Stimulated activated CD8-positive, alpha-beta memory T cell treated with anti-CD3 and anti-CD28 coated beads, Interleukin-12 subunit alpha, Interleukin-12 subunit beta, amount 100 ng/mL, for 1 hour (primary cell): ENCODE measurements around the gene LDB2.

Experiments
- DNase-seq: peaks from one replicate; pipeline ENCODE4 v3.0.0-alpha.2; 2020; ENCODE audit warnings: low read depth

Gene LDB2

GRCh38 chr4:16483540-16483939, 414.9 kb downstream of the LDB2 start:
- DNase-seq = no peak

GRCh38 chr4:16480011-16480410, 418.4 kb downstream of the LDB2 start:
- DNase-seq = no peak

- DNase-seq = no peak
Measured at GRCh38 chr4:16472537-16472936, 425.9 kb downstream of the LDB2 start.

- DNase-seq = no peak
Measured at GRCh38 chr4:16467061-16467460, 431.4 kb downstream of the LDB2 start.

- no peak for DNase-seq
Measured at GRCh38 chr4:16466581-16466980, 431.9 kb downstream of the LDB2 start.

GRCh38 chr4:16464651-16465050, 433.8 kb downstream of the LDB2 start:
- DNase-seq = no peak

GRCh38 chr4:16462656-16463055, 435.8 kb downstream of the LDB2 start:
- DNase-seq = no peak

GRCh38 chr4:16461362-16461761, 437.1 kb downstream of the LDB2 start:
- no peak for DNase-seq

- DNase-seq = no peak
Measured at GRCh38 chr4:16457944-16458343, 440.5 kb downstream of the LDB2 start.
